Heart left ventricle (tissue), 13 donors: Measurements from ENCODE around the gene HOXC10.

Source experiments
- CTCF ChIP-seq, 12 donors: fragments of 200-600 bp; sonication (generic) in 4 of 12; IDR thresholded peaks; one replicate each; pipeline versions ENCODE4 v1.5.0 to v1.8.0; 2018 to 2022; ENCODE audit warnings: antibody characterized with exemption in 12 of 12, mild to moderate bottlenecking in 5 of 12
- POLR2A ChIP-seq, 2 donors: fragments of 450-650 bp; IDR thresholded peaks; one replicate each; pipeline ENCODE4 v1.6.1; 2017; ENCODE audit warnings: antibody characterized with exemption in 2 of 2, mild to moderate bottlenecking in 2 of 2, moderate library complexity in 2 of 2
- donor health status: ischemic (EF 13 %, LVEDD 7.1; RV severe dilation, severe dysfunction).
- donor health status: DM: no; HTN: yes; CAD: no.
- donor health status: DM: no; HTN: no; CAD: no.
- donor health status: ischemic (EF 25% LVEDD 6.9; RV normal size, moderate dysfunction).
- donor health status: ischemic (EF 25% LVEDD 5.7; RV mildly dilated, moderate dysfunction).
- donor health status: ischemic (EF 35%, LVEDD 5.7; RV mildly dilated, moderate dysfunction).
- donor health status: nonischemic (EF 11% LVEDD 7.7; RV severe dilation, severe dysfunction).
- donor health status: DM: yes; HTN: yes; CAD: no.
- donor health status: PGD.
- donor health status: ischemic (EF 29% LVEDD 5.4; RV normal size, mild dysfunction).
- donor health status: nonischemic (EF 23%, LVEDD 6.1; RV moderate dilation, normal function).

- TF ChIP-seq CTCF (IDR thresholded peaks at IDR 0.05) (no peak), POLR2A (IDR thresholded peaks at IDR 0.05) (no peak)
Observed at GRCh38 chr12:53938326-53939140, 46.4 kb upstream of the HOXC10 start, which contains the start of gene HOXC13.
